Gastroesophageal sphincter (tissue), 3 donors: ENCODE results near the gene WTAP.

Source experiments
- CTCF ChIP-seq, 4 experiments: fragments of 200-600 bp in 2 of 4; fragments of 450-650 bp in 2 of 4; sonication (generic) in 1 of 4; IDR thresholded peaks; one replicate each; pipeline ENCODE4 v1.5.1; 2017 to 2019; ENCODE audit warnings: antibody characterized with exemption in 4 of 4, mild to moderate bottlenecking in 2 of 4, moderate library complexity in 2 of 4
- EP300 ChIP-seq: sonication (generic); formaldehyde crosslinking; IDR thresholded peaks from one replicate; pipeline ENCODE4 v1.6.1; 2017; ENCODE audit warnings: antibody characterized with exemption, mild to moderate bottlenecking
- POLR2A ChIP-seq, 2 donors: fragments of 450-650 bp; IDR thresholded peaks; one replicate each; pipeline ENCODE4 v1.6.1; 2017; ENCODE audit warnings: antibody characterized with exemption in 2 of 2, mild to moderate bottlenecking in 2 of 2, moderate library complexity in 1 of 2
- POLR2AphosphoS5 ChIP-seq: sonication (generic); formaldehyde crosslinking; IDR thresholded peaks from one replicate; pipeline ENCODE4 v1.6.1; 2017; ENCODE audit warnings: antibody characterized with exemption

DNA sequence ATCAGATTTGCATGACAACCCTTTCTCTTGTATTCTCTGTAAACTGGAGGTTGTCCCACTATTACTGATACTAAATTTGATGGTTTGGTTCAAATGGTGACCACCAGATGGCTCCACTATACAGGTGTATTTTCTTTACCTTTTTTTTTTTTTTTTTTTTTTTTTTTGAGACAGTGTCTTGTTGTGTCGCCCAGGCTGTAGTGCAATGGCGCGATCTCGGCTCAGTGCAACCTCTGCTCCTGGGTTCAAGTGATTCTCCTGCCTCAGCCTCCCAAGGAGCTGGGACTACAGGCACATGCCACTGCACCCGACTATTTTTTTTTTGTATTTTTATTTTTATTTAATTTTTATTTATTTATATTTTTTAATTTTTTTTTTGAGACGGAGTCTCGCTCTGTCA, 6.6 kb upstream of the WTAP start:
- TF ChIP-seq CTCF (IDR thresholded peaks at IDR 0.05) (peak; percentile 20 to 48 (median 30)), POLR2A (IDR thresholded peaks at IDR 0.05) (no peak), POLR2AphosphoS5 (no peak), EP300 (no peak)
